A549 (cell line): ENCODE data around the gene SLC39A10. TPM values are rescaled to one million over a fixed set of nuclear protein-coding genes. Genes with fewer than 3 reads are reported as not detected.

Experiments
- ATAC-seq, 2 experiments: fragments of 200-7000 bp in 1 of 2; fragments of >200 bp in 1 of 2; cut with Nextera tagmentation in 1 of 2; cut with Tn5 transposase in 1 of 2; 3 replicates each; pipeline versions ENCODE4 v1.8.0 to v1.9.1; 2018 to 2020; ENCODE audit warnings: mild to moderate bottlenecking in 1 of 2, moderate library complexity in 1 of 2
- CTCF ChIA-PET: fragments of 300-600 bp; sonication (Branson Sonifier 250); formaldehyde crosslinking; extraction: SDS; loops from one replicate; lab custom pipeline; 2021; ENCODE audit warnings: antibody characterized with exemption, inconsistent platforms; lab: Yijun Ruan, JAX
- POLR2A ChIA-PET: fragments of 350-600 bp; formaldehyde crosslinking; extraction: SDS; loops from one replicate; lab custom pipeline; 2021; ENCODE audit warnings: antibody characterized with exemption, inconsistent platforms; lab: Yijun Ruan, JAX
- DNase-seq, 2 experiments: peaks; one replicate each; pipeline versions ENCODE4 v3.0.0 to v3.0.0-alpha.2; 2011 to 2016; ENCODE audit warnings: low read depth in 1 of 2, low spot score in 1 of 2
- FAIRE-seq: peaks from 2 replicates; lab custom pipeline; 2011; peaks lifted over from hg19 to GRCh38; lab: Jason Lieb, UNC
- H3K27ac ChIP-seq, 2 experiments: fragments of >200 bp; sonication (Bioruptor Twin); formaldehyde crosslinking; 3 replicates each; pipeline ENCODE4 v1.5.1; 2016 to 2017
- H3K4me1 ChIP-seq: fragments of >200 bp; sonication (Bioruptor Twin); formaldehyde crosslinking; 3 replicates; pipeline ENCODE4 v1.6.1; 2016
- H3K4me2 ChIP-seq: fragments of >200 bp; sonication (Bioruptor Twin); formaldehyde crosslinking; 3 replicates; pipeline ENCODE4 v1.6.1; 2016
- H3K4me3 ChIP-seq: fragments of >200 bp; sonication (Bioruptor Twin); formaldehyde crosslinking; 3 replicates; pipeline ENCODE4 v1.5.1; 2016
- H3K9me3 ChIP-seq: fragments of >200 bp; sonication (Bioruptor Twin); formaldehyde crosslinking; 3 replicates; pipeline ENCODE4 v1.6.1; 2016
- CBX2 ChIP-seq: fragments of 200-600 bp; sonication (generic); IDR thresholded peaks from 2 replicates; pipeline ENCODE4 v1.6.1; 2016; ENCODE audit warnings: low read depth, mild to moderate bottlenecking, borderline replicate concordance
- CBX8 ChIP-seq: fragments of 200-600 bp; sonication (generic); IDR thresholded peaks from 2 replicates; pipeline ENCODE4 v1.6.1; 2016
- CEBPB ChIP-seq, 2 experiments: fragments of >200 bp in 1 of 2; sonication (Bioruptor Twin) in 1 of 2; formaldehyde crosslinking in 1 of 2; IDR thresholded peaks; 2 replicates each; pipeline ENCODE4 v1.6.1; 2012 to 2016
- CHD2 ChIP-seq: fragments of 150-350 bp; IDR thresholded peaks from 2 replicates; pipeline ENCODE4 v1.6.1; 2014; ENCODE audit warnings: low read length; ENCODE audit not compliant: partially characterized antibody
- CHD4 ChIP-seq: fragments of 200-600 bp; sonication (generic); IDR thresholded peaks from 2 replicates; pipeline ENCODE4 v1.6.1; 2016; ENCODE audit warnings: antibody characterized with exemption, mild to moderate bottlenecking, borderline replicate concordance
- EHF ChIP-seq: fragments of 250-450 bp; sonication (Bioruptor Pico); IDR thresholded peaks from 2 replicates; pipeline ENCODE4 v1.5.0; 2020; ENCODE audit warnings: mild to moderate bottlenecking
- GATA3 ChIP-seq: IDR thresholded peaks from 2 replicates; pipeline ENCODE4 v1.6.1; 2012; ENCODE audit warnings: borderline replicate concordance
- HOXB5 ChIP-seq: fragments of 250-450 bp; sonication (Bioruptor Pico); IDR thresholded peaks from 2 replicates; pipeline ENCODE4 v1.5.0; 2020; ENCODE audit warnings: mild to moderate bottlenecking, moderate library complexity
- JUN ChIP-seq, 2 experiments: fragments of >200 bp; sonication (Bioruptor Twin); formaldehyde crosslinking; IDR thresholded peaks; 2 replicates in 1 of 2; 3 replicates in 1 of 2; pipeline ENCODE4 v1.6.1; 2016 to 2017
- KDM5A ChIP-seq: fragments of 200-600 bp; sonication (generic); IDR thresholded peaks from 2 replicates; pipeline ENCODE4 v1.6.1; 2016; ENCODE audit warnings: antibody characterized with exemption, mild to moderate bottlenecking
- MAFK ChIP-seq: fragments of 450-650 bp; IDR thresholded peaks from 2 replicates; pipeline ENCODE4 v1.6.1; 2014; ENCODE audit not compliant: partially characterized antibody
- MAZ ChIP-seq: fragments of 150-350 bp; IDR thresholded peaks from 2 replicates; pipeline ENCODE4 v1.6.1; 2014; ENCODE audit warnings: antibody characterized with exemption, low read depth, low read length, borderline replicate concordance
- NFE2L2 ChIP-seq: fragments of 150-350 bp; conservative IDR thresholded peaks from 2 replicates; pipeline ENCODE4 v1.6.1; 2014; ENCODE audit warnings: low read length
- NR3C1 ChIP-seq: fragments of >200 bp; sonication (Bioruptor Twin); formaldehyde crosslinking; IDR thresholded peaks from 3 replicates; pipeline ENCODE4 v1.6.1; 2017
- POLR2AphosphoS2 ChIP-seq: conservative IDR thresholded peaks from 2 replicates; pipeline ENCODE4 v1.6.1; 2012; ENCODE audit warnings: low read length, improper control_type of control experiment, inconsistent platforms
- RFX5 ChIP-seq: fragments of 450-650 bp; IDR thresholded peaks from 2 replicates; pipeline ENCODE4 v1.7.1; 2014; ENCODE audit warnings: antibody characterized with exemption, mild to moderate bottlenecking, moderate library complexity
- SREBF2 ChIP-seq: fragments of 450-650 bp; IDR thresholded peaks from 2 replicates; pipeline ENCODE4 v1.6.1; 2014; ENCODE audit warnings: mild to moderate bottlenecking, moderate library complexity
- TP53 ChIP-seq: fragments of 250-450 bp; sonication (Bioruptor Pico); IDR thresholded peaks from 2 replicates; pipeline ENCODE4 v1.5.0; 2021; ENCODE audit warnings: mild to moderate bottlenecking, moderate library complexity
- ZC3H11A ChIP-seq: fragments of 450-650 bp; IDR thresholded peaks from 2 replicates; pipeline ENCODE4 v1.6.1; 2014; ENCODE audit warnings: antibody characterized with exemption, mild to moderate bottlenecking
- WGBS: methylation state at CpG from one replicate; pipeline ENCODE4 v1.1.6; 2017; ENCODE audit errors: missing lambda C conversion rate; 5-methylcytosine and 5-hydroxymethylcytosine counted together
- polyA plus RNA-seq, 4 experiments: library from polyadenylated mRNA; depleted of rRNA in 3 of 4; stranded (reverse); fragments of >200 nt; fragmentation: RNase III in 1 of 4; extraction: RNeasy Plus Mini Kit Qiagen cat#74134 plus additional on column Dnase treatment in 1 of 4; gene quantifications; 2 replicates in 3 of 4; 3 replicates in 1 of 4; pipeline ENCODE4 v1.2.3, GENCODE V29; 2011 to 2017
- TF ChIP-seq, protein P1 (sequence below): fragments of >200 bp; sonication (Bioruptor Twin); formaldehyde crosslinking; IDR thresholded peaks from 3 replicates; pipeline ENCODE4 v1.5.1; 2016
- TF ChIP-seq, protein P2 (sequence below): fragments of >200 bp; sonication (Bioruptor Twin); formaldehyde crosslinking; IDR thresholded peaks from 2 replicates; pipeline ENCODE4 v1.6.1; 2016
- TF ChIP-seq, protein P3 (sequence below): fragments of 450-650 bp; IDR thresholded peaks from 2 replicates; pipeline ENCODE4 v1.6.1; 2014; ENCODE audit warnings: antibody characterized with exemption
- TF ChIP-seq, protein P4 (sequence below): fragments of >200 bp; sonication (Bioruptor Twin); formaldehyde crosslinking; IDR thresholded peaks from 3 replicates; pipeline ENCODE4 v1.6.1; 2016
- TF ChIP-seq, protein P5 (sequence below): fragments of 200-600 bp; sonication (generic); IDR thresholded peaks from 2 replicates; pipeline ENCODE4 v1.6.1; 2016; ENCODE audit warnings: antibody characterized with exemption, mild to moderate bottlenecking, moderate library complexity
- TF ChIP-seq, protein P6 (sequence below): fragments of 250-450 bp; sonication (Bioruptor Pico); IDR thresholded peaks from 2 replicates; pipeline ENCODE4 v1.5.0; 2021; ENCODE audit warnings: mild to moderate bottlenecking, moderate library complexity, borderline replicate concordance

Gene SLC39A10
- polyA plus RNA-seq, 2 of the 4 experiments (the other 2 are of a cell fraction): 38.4 to 42.6 TPM

DNA sequence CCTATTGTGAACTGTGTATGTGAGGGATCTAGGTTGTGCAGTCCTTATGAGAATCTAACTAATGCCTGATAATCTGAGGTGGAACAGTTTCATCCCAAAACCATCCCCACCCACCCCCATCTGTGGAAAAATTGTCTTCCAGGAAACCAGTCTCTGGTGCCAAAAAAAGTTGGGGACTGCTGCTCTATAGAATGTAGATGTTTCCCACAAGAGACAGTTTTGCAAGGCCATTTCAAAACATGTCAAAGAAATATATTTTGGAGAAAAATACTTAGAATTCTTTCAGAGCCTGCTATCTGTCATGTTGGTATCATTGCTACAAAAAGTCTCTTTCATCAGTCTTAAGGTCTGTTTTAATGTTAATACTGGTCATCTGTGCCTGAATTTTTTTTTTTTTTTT, 4.1 kb upstream of the SLC39A10 start:
- H3K27ac ChIP-seq: no peak overlapping the region
- TF ChIP-seq, protein P1, sequence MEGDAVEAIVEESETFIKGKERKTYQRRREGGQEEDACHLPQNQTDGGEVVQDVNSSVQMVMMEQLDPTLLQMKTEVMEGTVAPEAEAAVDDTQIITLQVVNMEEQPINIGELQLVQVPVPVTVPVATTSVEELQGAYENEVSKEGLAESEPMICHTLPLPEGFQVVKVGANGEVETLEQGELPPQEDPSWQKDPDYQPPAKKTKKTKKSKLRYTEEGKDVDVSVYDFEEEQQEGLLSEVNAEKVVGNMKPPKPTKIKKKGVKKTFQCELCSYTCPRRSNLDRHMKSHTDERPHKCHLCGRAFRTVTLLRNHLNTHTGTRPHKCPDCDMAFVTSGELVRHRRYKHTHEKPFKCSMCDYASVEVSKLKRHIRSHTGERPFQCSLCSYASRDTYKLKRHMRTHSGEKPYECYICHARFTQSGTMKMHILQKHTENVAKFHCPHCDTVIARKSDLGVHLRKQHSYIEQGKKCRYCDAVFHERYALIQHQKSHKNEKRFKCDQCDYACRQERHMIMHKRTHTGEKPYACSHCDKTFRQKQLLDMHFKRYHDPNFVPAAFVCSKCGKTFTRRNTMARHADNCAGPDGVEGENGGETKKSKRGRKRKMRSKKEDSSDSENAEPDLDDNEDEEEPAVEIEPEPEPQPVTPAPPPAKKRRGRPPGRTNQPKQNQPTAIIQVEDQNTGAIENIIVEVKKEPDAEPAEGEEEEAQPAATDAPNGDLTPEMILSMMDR: no peak
- TF ChIP-seq ZC3H11A: no peak
- TF ChIP-seq, protein P2, sequence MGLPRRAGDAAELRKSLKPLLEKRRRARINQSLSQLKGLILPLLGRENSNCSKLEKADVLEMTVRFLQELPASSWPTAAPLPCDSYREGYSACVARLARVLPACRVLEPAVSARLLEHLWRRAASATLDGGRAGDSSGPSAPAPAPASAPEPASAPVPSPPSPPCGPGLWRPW: no peak
- no peak for TF ChIP-seq MAZ
- TF ChIP-seq, protein P3, sequence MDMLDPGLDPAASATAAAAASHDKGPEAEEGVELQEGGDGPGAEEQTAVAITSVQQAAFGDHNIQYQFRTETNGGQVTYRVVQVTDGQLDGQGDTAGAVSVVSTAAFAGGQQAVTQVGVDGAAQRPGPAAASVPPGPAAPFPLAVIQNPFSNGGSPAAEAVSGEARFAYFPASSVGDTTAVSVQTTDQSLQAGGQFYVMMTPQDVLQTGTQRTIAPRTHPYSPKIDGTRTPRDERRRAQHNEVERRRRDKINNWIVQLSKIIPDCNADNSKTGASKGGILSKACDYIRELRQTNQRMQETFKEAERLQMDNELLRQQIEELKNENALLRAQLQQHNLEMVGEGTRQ: no peak
- TF ChIP-seq, protein P4, sequence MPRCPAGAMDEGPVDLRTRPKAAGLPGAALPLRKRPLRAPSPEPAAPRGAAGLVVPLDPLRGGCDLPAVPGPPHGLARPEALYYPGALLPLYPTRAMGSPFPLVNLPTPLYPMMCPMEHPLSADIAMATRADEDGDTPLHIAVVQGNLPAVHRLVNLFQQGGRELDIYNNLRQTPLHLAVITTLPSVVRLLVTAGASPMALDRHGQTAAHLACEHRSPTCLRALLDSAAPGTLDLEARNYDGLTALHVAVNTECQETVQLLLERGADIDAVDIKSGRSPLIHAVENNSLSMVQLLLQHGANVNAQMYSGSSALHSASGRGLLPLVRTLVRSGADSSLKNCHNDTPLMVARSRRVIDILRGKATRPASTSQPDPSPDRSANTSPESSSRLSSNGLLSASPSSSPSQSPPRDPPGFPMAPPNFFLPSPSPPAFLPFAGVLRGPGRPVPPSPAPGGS: no peak
- TF ChIP-seq CHD4: no peak
- TF ChIP-seq NR3C1: no peak
- no peak for TF ChIP-seq CEBPB (IDR thresholded peaks at IDR 0.05)
- TF ChIP-seq MAFK: no peak
- TF ChIP-seq CBX8: no peak
- ATAC-seq (no peak), FAIRE-seq (no peak), DNase-seq (no peak)
- ChIA-PET CTCF (interaction anchor here (0.6 kb wide), 1 partner anchor 34 kb away, joined by 3 read pairs; no protein-coding TSS in a partner anchor), POLR2A (no interaction called here)
- no peak overlapping the region for H3K4me2 ChIP-seq
- peaks cover 8% of the 10 kb centered on the region for H3K4me1 ChIP-seq
- no peak overlapping the region for H3K4me3 ChIP-seq
- no peaks in the 10 kb centered on the region for H3K9me3 ChIP-seq

DNA sequence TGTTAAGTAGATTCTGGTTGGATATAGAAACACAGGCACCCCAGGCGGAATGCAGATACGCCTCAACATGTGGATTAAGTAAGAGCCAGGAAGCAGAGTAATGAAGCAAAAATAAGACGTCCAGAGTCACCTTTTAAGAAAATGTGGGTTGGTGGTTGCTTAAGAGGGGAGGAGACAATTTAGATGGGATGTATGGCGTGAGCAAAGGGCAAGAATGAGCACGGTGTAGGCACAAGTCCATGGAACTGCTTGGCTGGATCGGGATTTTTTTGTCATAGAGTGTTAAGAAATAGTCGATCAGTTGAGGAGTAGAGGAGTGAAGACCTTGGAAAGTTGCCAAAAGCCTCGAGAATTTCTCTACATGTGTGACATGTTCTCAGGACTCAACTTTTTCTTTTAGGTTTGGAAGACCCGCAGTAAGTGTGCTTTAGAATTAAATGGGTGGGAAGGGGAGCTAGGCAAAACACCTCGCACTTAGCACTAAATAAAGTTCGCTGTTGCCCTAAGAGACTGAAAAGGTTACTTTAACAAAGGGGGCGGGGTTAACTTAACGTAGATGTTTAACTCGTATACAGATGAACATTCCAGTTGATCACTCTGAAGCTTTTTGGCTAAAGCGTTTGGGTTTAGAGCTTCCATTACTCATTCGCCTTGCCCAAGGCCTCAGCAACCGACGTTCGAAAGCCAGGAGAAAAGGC, 716 bp upstream of the SLC39A10 start:
- H3K27ac ChIP-seq: peak overlapping the region; percentile 89 to 90
- peak overlapping the region; percentile 42 for H3K4me3 ChIP-seq
- ATAC-seq (peak; percentile 71 to 74), FAIRE-seq (no peak), DNase-seq (no peak)
- peak overlapping the region; percentile 85 for H3K4me2 ChIP-seq
- ChIA-PET CTCF (interaction anchor here (0.6 to 1.4 kb wide), 5 partner anchors 15 to 111 kb away, joined by 3 to 7 read pairs (median 3); no protein-coding TSS in a partner anchor), POLR2A (interaction anchor here (0.7 to 2.8 kb wide), 21 partner anchors 10 to 1110 kb away, joined by 3 to 47 read pairs (median 6); partner anchors contain the start of gene DNAH7)
- H3K4me1 ChIP-seq: peaks cover 25% of the 10 kb centered on the region
- 24% methylated on average over 19 of the region's 19 CpGs for WGBS
- H3K9me3 ChIP-seq: no peaks in the 10 kb centered on the region
- TF ChIP-seq GATA3: no peak
- no peak for TF ChIP-seq CBX8
- no peak for TF ChIP-seq CEBPB (IDR thresholded peaks at IDR 0.05)
- TF ChIP-seq TP53 (CRISPR knock-in tag): no peak
- TF ChIP-seq RFX5: peak; percentile 92
- no peak for TF ChIP-seq CHD4
- no peak for TF ChIP-seq EHF (CRISPR knock-in tag)
- TF ChIP-seq, protein P5, sequence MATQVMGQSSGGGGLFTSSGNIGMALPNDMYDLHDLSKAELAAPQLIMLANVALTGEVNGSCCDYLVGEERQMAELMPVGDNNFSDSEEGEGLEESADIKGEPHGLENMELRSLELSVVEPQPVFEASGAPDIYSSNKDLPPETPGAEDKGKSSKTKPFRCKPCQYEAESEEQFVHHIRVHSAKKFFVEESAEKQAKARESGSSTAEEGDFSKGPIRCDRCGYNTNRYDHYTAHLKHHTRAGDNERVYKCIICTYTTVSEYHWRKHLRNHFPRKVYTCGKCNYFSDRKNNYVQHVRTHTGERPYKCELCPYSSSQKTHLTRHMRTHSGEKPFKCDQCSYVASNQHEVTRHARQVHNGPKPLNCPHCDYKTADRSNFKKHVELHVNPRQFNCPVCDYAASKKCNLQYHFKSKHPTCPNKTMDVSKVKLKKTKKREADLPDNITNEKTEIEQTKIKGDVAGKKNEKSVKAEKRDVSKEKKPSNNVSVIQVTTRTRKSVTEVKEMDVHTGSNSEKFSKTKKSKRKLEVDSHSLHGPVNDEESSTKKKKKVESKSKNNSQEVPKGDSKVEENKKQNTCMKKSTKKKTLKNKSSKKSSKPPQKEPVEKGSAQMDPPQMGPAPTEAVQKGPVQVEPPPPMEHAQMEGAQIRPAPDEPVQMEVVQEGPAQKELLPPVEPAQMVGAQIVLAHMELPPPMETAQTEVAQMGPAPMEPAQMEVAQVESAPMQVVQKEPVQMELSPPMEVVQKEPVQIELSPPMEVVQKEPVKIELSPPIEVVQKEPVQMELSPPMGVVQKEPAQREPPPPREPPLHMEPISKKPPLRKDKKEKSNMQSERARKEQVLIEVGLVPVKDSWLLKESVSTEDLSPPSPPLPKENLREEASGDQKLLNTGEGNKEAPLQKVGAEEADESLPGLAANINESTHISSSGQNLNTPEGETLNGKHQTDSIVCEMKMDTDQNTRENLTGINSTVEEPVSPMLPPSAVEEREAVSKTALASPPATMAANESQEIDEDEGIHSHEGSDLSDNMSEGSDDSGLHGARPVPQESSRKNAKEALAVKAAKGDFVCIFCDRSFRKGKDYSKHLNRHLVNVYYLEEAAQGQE: no peak
- no peak for TF ChIP-seq KDM5A
- no peak for TF ChIP-seq NR3C1
- TF ChIP-seq, protein P3: no peak
- no peak for TF ChIP-seq CHD2
- TF ChIP-seq HOXB5 (CRISPR knock-in tag): peak; percentile 23; the same call in 1 of the 2 replicates
- no peak for TF ChIP-seq JUN (IDR thresholded peaks at IDR 0.05)
- no peak for TF ChIP-seq POLR2AphosphoS2
- no peak for TF ChIP-seq NFE2L2
- TF ChIP-seq, protein P6, sequence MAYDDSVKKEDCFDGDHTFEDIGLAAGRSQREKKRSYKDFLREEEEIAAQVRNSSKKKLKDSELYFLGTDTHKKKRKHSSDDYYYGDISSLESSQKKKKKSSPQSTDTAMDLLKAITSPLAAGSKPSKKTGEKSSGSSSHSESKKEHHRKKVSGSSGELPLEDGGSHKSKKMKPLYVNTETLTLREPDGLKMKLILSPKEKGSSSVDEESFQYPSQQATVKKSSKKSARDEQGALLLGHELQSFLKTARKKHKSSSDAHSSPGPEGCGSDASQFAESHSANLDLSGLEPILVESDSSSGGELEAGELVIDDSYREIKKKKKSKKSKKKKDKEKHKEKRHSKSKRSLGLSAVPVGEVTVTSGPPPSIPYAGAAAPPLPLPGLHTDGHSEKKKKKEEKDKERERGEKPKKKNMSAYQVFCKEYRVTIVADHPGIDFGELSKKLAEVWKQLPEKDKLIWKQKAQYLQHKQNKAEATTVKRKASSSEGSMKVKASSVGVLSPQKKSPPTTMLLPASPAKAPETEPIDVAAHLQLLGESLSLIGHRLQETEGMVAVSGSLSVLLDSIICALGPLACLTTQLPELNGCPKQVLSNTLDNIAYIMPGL (CRISPR knock-in tag): no peak
- no peak for TF ChIP-seq ZC3H11A
- TF ChIP-seq SREBF2: no peak
- TF ChIP-seq CBX2: no peak
